HG02763 (cell line): Measurements from ENCODE around the gene ZNF560.
A peak's percentile ranks its signal among the peaks of the same experiment; 100 is the strongest.
"Not testable (repeated sequence)": the region's sequence is repeated elsewhere in the genome, so short reads cannot be mapped to it uniquely, and the experiment has no call there.

ENCODE experiments used
- ATAC-seq: cut with Tn5 transposase; IDR thresholded peaks from one replicate; pipeline ENCODE4 v1.9.1; 2021; ENCODE audit warnings: mild to moderate bottlenecking, moderate library complexity; ENCODE audit not compliant: unreplicated experiment

ZNF560 gene

GRCh38 chr19:9498183-9498902, at the start of gene ZNF560:
Gene ZNF560, minus strand, starts transcription at chr19:9498616. Its CDS starts 23,303 bp downstream, at chr19:9475313.
- no peak for ATAC-seq

GRCh38 chr19:9547870-9548269, 49.5 kb upstream of the ZNF560 start:
- ATAC-seq: no peak

GRCh38 chr19:9541281-9541680, 42.9 kb upstream of the ZNF560 start:
- ATAC-seq: not testable (repeated sequence)

GRCh38 chr19:9539921-9540320, 41.5 kb upstream of the ZNF560 start:
- ATAC-seq: not testable (repeated sequence)

GRCh38 chr19:9539201-9539600, 40.8 kb upstream of the ZNF560 start:
- not testable (repeated sequence) for ATAC-seq

GRCh38 chr19:9538183-9539058, 40.0 kb upstream of the ZNF560 start, which contains the start of gene ZNF426:
Gene ZNF426, minus strand, starts transcription at chr19:9538645. Its CDS starts 2,413 bp downstream, at chr19:9536232.
- ATAC-seq: peak; percentile 44

- no peak for ATAC-seq
These were observed 37.5 kb upstream of the ZNF560 start for GRCh38 chr19:9535934-9536333.

- ATAC-seq: no peak
These were observed 33.5 kb upstream of the ZNF560 start for GRCh38 chr19:9531933-9532332.

- ATAC-seq: no peak
These were observed 30.4 kb upstream of the ZNF560 start for GRCh38 chr19:9528757-9529336.

GRCh38 chr19:9523885-9524474, 25.6 kb upstream of the ZNF560 start:
- no peak for ATAC-seq

GRCh38 chr19:9507285-9507684, 8.9 kb upstream of the ZNF560 start:
- ATAC-seq: no peak

- ATAC-seq: no peak
These were observed 2.4 kb upstream of the ZNF560 start for GRCh38 chr19:9500796-9501195.

- ATAC-seq: no peak
These were observed 4.3 kb downstream of the ZNF560 start for GRCh38 chr19:9494096-9494495.

GRCh38 chr19:9487016-9487415, 11.4 kb downstream of the ZNF560 start:
- no peak for ATAC-seq

GRCh38 chr19:9485140-9485539, 13.3 kb downstream of the ZNF560 start:
- no peak for ATAC-seq

GRCh38 chr19:9474975-9475374, 23.4 kb downstream of the ZNF560 start:
- ATAC-seq: no peak

GRCh38 chr19:9467161-9467560, 31.3 kb downstream of the ZNF560 start:
- no peak for ATAC-seq

GRCh38 chr19:9461938-9462337, 36.5 kb downstream of the ZNF560 start:
- ATAC-seq: no peak

- ATAC-seq: no peak
These were observed 42.3 kb downstream of the ZNF560 start for GRCh38 chr19:9456018-9456689.

- no peak for ATAC-seq
These were observed 44.5 kb downstream of the ZNF560 start for GRCh38 chr19:9453953-9454352.

GRCh38 chr19:9445037-9445436, 53.4 kb downstream of the ZNF560 start:
- no peak for ATAC-seq
